ENCODE data around the gene PRX. TPM values are rescaled to one million over a fixed set of nuclear protein-coding genes. Genes with fewer than 3 reads are reported as not detected.
"Not testable (repeated sequence)": the region's sequence is repeated elsewhere in the genome, so short reads cannot be mapped to it uniquely, and the experiment has no call there.

Gene PRX
- total RNA-seq, 1 experiment from 2014 or later: 5.6 TPM

GRCh38 chr19:40444000-40444824 is 31.0 kb upstream of the PRX start, which contains the start of gene SERTAD3:
Gene SERTAD3, minus strand, starts transcription at chr19:40444335. Its CDS starts 2,255 bp downstream, at chr19:40442080.
- Histone ChIP-seq H3K36me3 (peaks cover 40% of the 10 kb centered on the region), H3K27me3 (no peaks in the 10 kb centered on the region), H3K9me3 (no peaks in the 10 kb centered on the region; the same call in 1 of the 2 replicates), H3K4me3 (peak within 1 kb of the TSS; percentile 100)
- DNase-seq: peak; percentile 96

- Histone ChIP-seq H3K9me3 (no peaks in the 10 kb centered on the region; the same call in 1 of the 2 replicates), H3K27me3 (no peaks in the 10 kb centered on the region)
- DNase-seq: peak; percentile 100
Observed at GRCh38 chr19:40443131-40443999, 30.2 kb upstream of the PRX start.

GRCh38 chr19:40442328-40443130 is 29.4 kb upstream of the PRX start:
- H3K27me3 ChIP-seq: no peaks in the 10 kb centered on the region
- H3K9me3 ChIP-seq: no peaks in the 10 kb centered on the region; the same call in 1 of the 2 replicates
- no peak for DNase-seq
- peaks cover 40% of the 10 kb centered on the region for H3K36me3 ChIP-seq
- peak overlapping the region; percentile 100 for H3K4me3 ChIP-seq

More at GRCh38 chr19:40443131-40443999, 30.2 kb upstream of the PRX start:
- Histone ChIP-seq H3K4me3 (peak overlapping the region; percentile 100), H3K36me3 (peaks cover 40% of the 10 kb centered on the region)

- peak overlapping the region; percentile 100 for H3K4me3 ChIP-seq
Observed at GRCh38 chr19:40441719-40442253, 28.6 kb upstream of the PRX start.

GRCh38 chr19:40438284-40438683 is 25.1 kb upstream of the PRX start:
- H3K4me3 ChIP-seq: no peak overlapping the region
- no peak for DNase-seq
- no peaks in the 10 kb centered on the region for H3K9me3 ChIP-seq
- H3K27me3 ChIP-seq: no peaks in the 10 kb centered on the region
- peaks cover 32% of the 10 kb centered on the region for H3K36me3 ChIP-seq

More at GRCh38 chr19:40441719-40442253, 28.6 kb upstream of the PRX start:
- Histone ChIP-seq H3K36me3 (peaks cover 40% of the 10 kb centered on the region), H3K27me3 (no peaks in the 10 kb centered on the region), H3K9me3 (no peaks in the 10 kb centered on the region; the same call in 1 of the 2 replicates)
- DNase-seq: no peak

- Histone ChIP-seq H3K27me3 (no peaks in the 10 kb centered on the region), H3K9me3 (no peaks in the 10 kb centered on the region), H3K36me3 (no peaks in the 10 kb centered on the region), H3K4me3 (peak overlapping the region; percentile 39)
- DNase-seq: peak; percentile 97
Observed at GRCh38 chr19:40433391-40434216, 20.4 kb upstream of the PRX start.

GRCh38 chr19:40432760-40433159 is 19.6 kb upstream of the PRX start:
- not testable (repeated sequence) for H3K9me3 ChIP-seq, DNase-seq, H3K36me3 ChIP-seq, H3K27me3 ChIP-seq
- H3K4me3 ChIP-seq: peak overlapping the region; percentile 39

- H3K9me3 ChIP-seq: no peaks in the 10 kb centered on the region
- no peak for DNase-seq
- H3K27me3 ChIP-seq: no peaks in the 10 kb centered on the region
- H3K36me3 ChIP-seq: no peaks in the 10 kb centered on the region
- no peak overlapping the region for H3K4me3 ChIP-seq
Observed at GRCh38 chr19:40431698-40432097, 18.5 kb upstream of the PRX start.

- DNase-seq, H3K27me3 ChIP-seq, H3K9me3 ChIP-seq, H3K4me3 ChIP-seq, H3K36me3 ChIP-seq: not testable (repeated sequence)
Observed at GRCh38 chr19:40430242-40430641, 17.1 kb upstream of the PRX start.

GRCh38 chr19:40428197-40428596 is 15.0 kb upstream of the PRX start:
- H3K4me3 ChIP-seq, H3K9me3 ChIP-seq, DNase-seq, H3K36me3 ChIP-seq, H3K27me3 ChIP-seq: not testable (repeated sequence)

- Histone ChIP-seq H3K9me3 (no peaks in the 10 kb centered on the region), H3K36me3 (peaks cover 27% of the 10 kb centered on the region), H3K27me3 (no peaks in the 10 kb centered on the region), H3K4me3 (peak within 1 kb of the TSS; percentile 88)
- DNase-seq: peak; percentile 99
Observed at GRCh38 chr19:40425450-40426287, 12.5 kb upstream of the PRX start, which contains the start of gene SERTAD1. Gene SERTAD1, minus strand, starts transcription at chr19:40425992. Its CDS starts 2,446 bp downstream, at chr19:40423546.

- Histone ChIP-seq H3K9me3 (no peaks in the 10 kb centered on the region), H3K4me3 (peak overlapping the region; percentile 88), H3K27me3 (no peaks in the 10 kb centered on the region), H3K36me3 (peaks cover 27% of the 10 kb centered on the region)
- DNase-seq: peak; percentile 24
Observed at GRCh38 chr19:40424637-40425449, 11.7 kb upstream of the PRX start.

GRCh38 chr19:40423938-40424337 is 10.8 kb upstream of the PRX start:
- no peaks in the 10 kb centered on the region for H3K27me3 ChIP-seq
- DNase-seq: no peak
- no peaks in the 10 kb centered on the region for H3K9me3 ChIP-seq
- peak overlapping the region; percentile 88 for H3K4me3 ChIP-seq
- peaks cover 27% of the 10 kb centered on the region for H3K36me3 ChIP-seq
